ENCODE measurements around the gene ARG1. TPM values are rescaled to one million over a fixed set of nuclear protein-coding genes. Genes with fewer than 3 reads are reported as not detected.
A peak's percentile ranks its signal among the peaks of the same experiment; 100 is the strongest.

The ARG1 gene
- total RNA-seq, 6 experiments from 2014 or later: 428 to 1,179 (median 813) TPM

GRCh38 chr6:131561925-131562707, 10.9 kb upstream of the ARG1 start:
- TF ChIP-seq CTCF (IDR thresholded peaks at IDR 0.05) (no peak), POLR2A (IDR thresholded peaks at IDR 0.05) (peak; percentile 20)
- peak overlapping the region in 2 of 3 donors; percentile 31 to 76 for H3K27ac ChIP-seq

GRCh38 chr6:131565056-131565455, 8.0 kb upstream of the ARG1 start:
- H3K9me3 ChIP-seq: no peaks in the 10 kb centered on the region
- WGBS (ENCODE audit: insufficient coverage, low coverage, low lambda C conversion rate, missing lambda C conversion rate): 49% methylated on average over 2 of the region's 2 CpGs
- ATAC-seq: no peak
- H3K36me3 ChIP-seq: no peaks in the 10 kb centered on the region
- peaks cover 0 to 18% (median 6%) of the 10 kb centered on the region in 4 donors for H3K4me1 ChIP-seq
- H3K4me3 ChIP-seq: no peak overlapping the region
- H3K27ac ChIP-seq: no peak overlapping the region
- H3K27me3 ChIP-seq: no peaks in the 10 kb centered on the region
- DNase-seq: no peak
- TF ChIP-seq POLR2A (IDR thresholded peaks at IDR 0.05) (no peak), CTCF (IDR thresholded peaks at IDR 0.05) (no peak)
- intact Hi-C loops (cut with DNase I): no loop called here

More at GRCh38 chr6:131561925-131562707, 10.9 kb upstream of the ARG1 start:
- peaks cover 0 to 24% (median 6%) of the 10 kb centered on the region in 4 donors for H3K4me1 ChIP-seq
- no peak for DNase-seq
- no peaks in the 10 kb centered on the region for H3K36me3 ChIP-seq
- intact Hi-C loops (cut with DNase I): no loop called here
- H3K27me3 ChIP-seq: no peaks in the 10 kb centered on the region
- 51% methylated on average over 4 of the region's 4 CpGs for WGBS (ENCODE audit: insufficient coverage, low coverage, low lambda C conversion rate, missing lambda C conversion rate)
- ATAC-seq: peak; percentile 53 to 78 (median 76)
- H3K9me3 ChIP-seq: no peaks in the 10 kb centered on the region
- H3K4me3 ChIP-seq: no peak overlapping the region

- Histone ChIP-seq H3K27me3 (no peaks in the 10 kb centered on the region), H3K9me3 (no peaks in the 10 kb centered on the region), H3K27ac (no peak overlapping the region), H3K4me1 (peaks cover 0 to 12% (median 0%) of the 10 kb centered on the region in 4 donors), H3K36me3 (no peaks in the 10 kb centered on the region), H3K4me3 (no peak overlapping the region)
- DNase-seq (no peak), ATAC-seq (no peak)
- intact Hi-C loops (cut with DNase I): no loop called here
- 89% methylated on average over 4 of the region's 4 CpGs for WGBS (ENCODE audit: insufficient coverage, low coverage, low lambda C conversion rate, missing lambda C conversion rate)
- TF ChIP-seq CTCF (IDR thresholded peaks at IDR 0.05) (no peak), POLR2A (IDR thresholded peaks at IDR 0.05) (no peak)
These were observed 4.3 kb upstream of the ARG1 start for GRCh38 chr6:131568726-131569125.

GRCh38 chr6:131574133-131574532, 1.1 kb downstream of the ARG1 start:
- intact Hi-C loops (cut with DNase I): no loop called here
- H3K9me3 ChIP-seq: no peaks in the 10 kb centered on the region
- peak overlapping the region; percentile 84 to 98 (median 95) for H3K27ac ChIP-seq
- ATAC-seq (peak; percentile 4 to 76 (median 60)), DNase-seq (no peak)
- peaks cover 0 to 31% (median 11%) of the 10 kb centered on the region in 4 donors for H3K36me3 ChIP-seq
- peak overlapping the region; percentile 24 to 59 (median 49) for H3K4me3 ChIP-seq
- WGBS (ENCODE audit: insufficient coverage, low coverage, low lambda C conversion rate, missing lambda C conversion rate): 6% methylated on average over 2 of the region's 2 CpGs
- H3K27me3 ChIP-seq: no peaks in the 10 kb centered on the region
- H3K4me1 ChIP-seq: peaks cover 0 to 30% (median 6%) of the 10 kb centered on the region in 4 donors
- no peak for TF ChIP-seq CTCF (IDR thresholded peaks at IDR 0.05)
- TF ChIP-seq POLR2A (IDR thresholded peaks at IDR 0.05): peak; percentile 78

All from right lobe of liver (tissue), 6 donors.